ENCODE results near the gene PROK2. TPM values are rescaled to one million over a fixed set of nuclear protein-coding genes. Genes with fewer than 3 reads are reported as not detected.

Gene PROK2
- total RNA-seq, 1 experiment from 2014 or later, result 1.4 TPM

DNA sequence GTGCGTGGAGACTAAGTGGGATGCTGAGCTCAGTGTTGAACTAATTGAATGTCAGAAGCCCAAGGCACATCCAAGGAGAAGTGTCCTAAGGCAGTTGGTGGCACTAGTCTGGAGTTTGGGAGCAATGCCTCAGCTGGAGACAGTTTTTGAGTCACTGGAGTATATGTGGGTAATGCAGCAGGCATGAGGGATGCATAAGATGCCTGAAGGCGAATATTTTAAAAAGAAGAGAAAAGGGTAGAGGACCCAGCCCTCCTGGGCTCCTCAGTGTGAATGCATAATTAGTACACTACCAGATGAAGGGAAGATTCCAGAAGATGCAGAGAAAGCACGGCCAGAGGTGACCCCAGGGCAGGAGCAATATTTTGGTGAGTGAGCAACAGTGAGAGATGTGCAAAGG is 25.1 kb upstream of the PROK2 start:
- Histone ChIP-seq H3K27ac (ENCODE audit: insufficient read length, low read depth, low read length) (no peak overlapping the region), H2BK12ac (ENCODE audit: insufficient read length, low read depth, low read length) (no peak overlapping the region), H3K23ac (ENCODE audit: insufficient read length, low read depth, low read length) (no peak overlapping the region), H3K79me2 (ENCODE audit: insufficient read depth, low read length) (no peaks in the 10 kb centered on the region), H4K8ac (replicated peaks; ENCODE audit: insufficient read length, low read depth, low read length) (no peak overlapping the region), H3K14ac (ENCODE audit: insufficient read depth, low read length) (no peak overlapping the region), H3K4me2 (ENCODE audit: insufficient read depth, insufficient read length, low read length) (no peak overlapping the region), H2AK5ac (ENCODE audit: insufficient read length, low read length) (no peak overlapping the region), H3K23me2 (ENCODE audit: insufficient read length, low read depth, low read length, poor library complexity, severe bottlenecking) (no peaks in the 10 kb centered on the region), H3K56ac (ENCODE audit: insufficient read length, low read depth, low read length) (no peak overlapping the region), H2BK15ac (ENCODE audit: low read depth, low read length) (no peak overlapping the region), H4K91ac (ENCODE audit: insufficient read length, low read depth, low read length) (no peak overlapping the region), H4K5ac (ENCODE audit: insufficient read length, low read depth, low read length) (no peak overlapping the region), H2BK120ac (ENCODE audit: low read depth, low read length, poor library complexity, severe bottlenecking) (no peak overlapping the region), H4K20me1 (ENCODE audit: control insufficient read depth, insufficient read depth, insufficient read length) (no peaks in the 10 kb centered on the region), H3K18ac (ENCODE audit: insufficient read length, low read depth, low read length) (no peak overlapping the region), H3K27me3 (ENCODE audit: insufficient read depth, low read length) (no peaks in the 10 kb centered on the region), H3K4me1 (ENCODE audit: insufficient read depth, low read length) (no peaks in the 10 kb centered on the region), H3T11ph (ENCODE audit: low read length) (no peak overlapping the region), H3K4ac (ENCODE audit: low read depth, low read length) (no peak overlapping the region), H2BK20ac (ENCODE audit: low read depth, low read length, poor library complexity, severe bottlenecking) (no peak overlapping the region), H3K79me1 (ENCODE audit: insufficient read depth, low read depth, low read length, poor library complexity, severe bottlenecking) (no peaks in the 10 kb centered on the region), H2BK5ac (ENCODE audit: insufficient read length, low read length) (no peak overlapping the region), H3K9me3 (ENCODE audit: control insufficient read depth, low read depth, low read length) (no peaks in the 10 kb centered on the region), H2AFZ (ENCODE audit: low read length) (no peak overlapping the region), H3K9ac (ENCODE audit: extremely low read depth, insufficient read length, low read length) (no peak overlapping the region)
- H3K4me1 Mint-ChIP-seq, result peaks cover 3 to 11% of the 10 kb centered on the region in 2 experiments
- H3K36me3 Mint-ChIP-seq (ENCODE audit: insufficient read depth in 1 of 3, low read depth in 3 of 3), result no peaks in the 10 kb centered on the region
- no peak overlapping the region for H3K4me3 Mint-ChIP-seq
- WGBS (ENCODE audit: extremely low coverage, insufficient read length, low lambda C conversion rate), result no CpG with 5 or more reads among the region's 3 CpGs
- H3K27ac Mint-ChIP-seq, result no peak overlapping the region
- DNase-seq, result no peak
- no peaks in the 10 kb centered on the region; the same call in 1 of the 2 replicates for H3K27me3 Mint-ChIP-seq (ENCODE audit: low read depth)
- TF ChIP-seq, protein P1, sequence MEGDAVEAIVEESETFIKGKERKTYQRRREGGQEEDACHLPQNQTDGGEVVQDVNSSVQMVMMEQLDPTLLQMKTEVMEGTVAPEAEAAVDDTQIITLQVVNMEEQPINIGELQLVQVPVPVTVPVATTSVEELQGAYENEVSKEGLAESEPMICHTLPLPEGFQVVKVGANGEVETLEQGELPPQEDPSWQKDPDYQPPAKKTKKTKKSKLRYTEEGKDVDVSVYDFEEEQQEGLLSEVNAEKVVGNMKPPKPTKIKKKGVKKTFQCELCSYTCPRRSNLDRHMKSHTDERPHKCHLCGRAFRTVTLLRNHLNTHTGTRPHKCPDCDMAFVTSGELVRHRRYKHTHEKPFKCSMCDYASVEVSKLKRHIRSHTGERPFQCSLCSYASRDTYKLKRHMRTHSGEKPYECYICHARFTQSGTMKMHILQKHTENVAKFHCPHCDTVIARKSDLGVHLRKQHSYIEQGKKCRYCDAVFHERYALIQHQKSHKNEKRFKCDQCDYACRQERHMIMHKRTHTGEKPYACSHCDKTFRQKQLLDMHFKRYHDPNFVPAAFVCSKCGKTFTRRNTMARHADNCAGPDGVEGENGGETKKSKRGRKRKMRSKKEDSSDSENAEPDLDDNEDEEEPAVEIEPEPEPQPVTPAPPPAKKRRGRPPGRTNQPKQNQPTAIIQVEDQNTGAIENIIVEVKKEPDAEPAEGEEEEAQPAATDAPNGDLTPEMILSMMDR (conservative IDR thresholded peaks at IDR 0.05), result no peak
- no peaks in the 10 kb centered on the region for H3K9me3 Mint-ChIP-seq

All from H9 (cell line).